Activated T-cell treated with anti-CD3 and anti-CD28 coated beads, Interleukin-2, amount 50 U/mL, for 4 hours (primary cell): ENCODE data around the gene S100A1. TPM values are rescaled to one million over a fixed set of nuclear protein-coding genes. Genes with fewer than 3 reads are reported as not detected.
"Not testable (repeated sequence)": the region's sequence is repeated elsewhere in the genome, so short reads cannot be mapped to it uniquely, and the experiment has no call there.

Source experiments
- ATAC-seq, 2 donors: fragments of 200-7000 bp; cut with Tn5 transposase; one replicate each; pipeline ENCODE4 v1.10.0; 2021
- DNase-seq: peaks from one replicate; pipeline ENCODE4 v3.0.0-alpha.2; 2020
- H3K27me3 Mint-ChIP-seq: one replicate; pipeline ENCODE4 v1.8.0; 2021; ENCODE audit warnings: low read depth, mixed read lengths
- H3K36me3 Mint-ChIP-seq: one replicate; pipeline ENCODE4 v1.8.0; 2022; ENCODE audit warnings: mixed read lengths; ENCODE audit not compliant: insufficient read depth
- H3K4me1 Mint-ChIP-seq: one replicate; pipeline ENCODE4 v1.8.0; 2021; ENCODE audit warnings: low read depth, mixed read lengths
- H3K4me3 Mint-ChIP-seq: one replicate; pipeline ENCODE4 v1.8.0; 2021; ENCODE audit warnings: mild to moderate bottlenecking, moderate library complexity, mixed read lengths
- H3K9me3 Mint-ChIP-seq: one replicate; pipeline ENCODE4 v1.8.0; 2021; ENCODE audit warnings: mixed read lengths
- total RNA-seq, 3 donors: library from RNA; stranded (reverse); gene quantifications; one replicate each; pipeline ENCODE4 v1.2.1, GENCODE V29; 2021

S100A1 gene
- total RNA-seq, 3 donors from 2014 or later = not detected

DNA sequence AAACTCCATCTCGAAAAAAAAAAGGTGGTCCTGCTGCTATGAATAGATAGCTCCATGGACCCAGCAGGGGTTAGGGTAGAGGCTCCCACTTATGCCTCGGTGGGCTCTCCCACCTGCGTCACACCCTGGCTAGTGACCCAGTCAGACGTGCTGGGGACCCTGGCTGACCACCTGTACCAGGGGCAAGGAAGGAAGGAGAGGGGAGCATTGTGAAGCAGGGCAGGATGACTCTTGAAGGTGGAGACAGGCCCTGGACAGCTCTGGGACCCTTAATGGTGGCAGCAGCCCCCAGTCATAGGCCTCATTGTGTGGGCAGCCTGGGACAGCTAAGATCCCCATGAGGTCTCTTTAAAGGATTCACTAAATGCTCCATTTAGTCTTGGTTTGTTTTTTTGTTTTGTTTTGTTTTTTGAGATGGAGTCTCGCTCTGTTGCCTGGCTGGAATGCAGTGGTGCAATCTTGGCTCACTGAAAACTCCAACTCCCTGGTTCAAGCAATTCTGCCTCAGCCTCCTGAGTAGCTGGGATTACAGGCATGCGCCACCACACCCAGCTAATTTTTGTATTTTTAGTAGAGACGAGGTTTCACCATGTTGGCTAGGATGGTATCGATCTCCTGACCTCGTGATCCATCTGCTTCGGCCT, 19.9 kb downstream of the S100A1 start:
- Mint-ChIP-seq H3K4me1 (peaks cover 58% of the 10 kb centered on the region), H3K27me3 (no peaks in the 10 kb centered on the region), H3K36me3 (peaks cover 38% of the 10 kb centered on the region), H3K9me3 (no peaks in the 10 kb centered on the region), H3K4me3 (no peak overlapping the region)
- no peak for DNase-seq
- ATAC-seq = no peak

DNA sequence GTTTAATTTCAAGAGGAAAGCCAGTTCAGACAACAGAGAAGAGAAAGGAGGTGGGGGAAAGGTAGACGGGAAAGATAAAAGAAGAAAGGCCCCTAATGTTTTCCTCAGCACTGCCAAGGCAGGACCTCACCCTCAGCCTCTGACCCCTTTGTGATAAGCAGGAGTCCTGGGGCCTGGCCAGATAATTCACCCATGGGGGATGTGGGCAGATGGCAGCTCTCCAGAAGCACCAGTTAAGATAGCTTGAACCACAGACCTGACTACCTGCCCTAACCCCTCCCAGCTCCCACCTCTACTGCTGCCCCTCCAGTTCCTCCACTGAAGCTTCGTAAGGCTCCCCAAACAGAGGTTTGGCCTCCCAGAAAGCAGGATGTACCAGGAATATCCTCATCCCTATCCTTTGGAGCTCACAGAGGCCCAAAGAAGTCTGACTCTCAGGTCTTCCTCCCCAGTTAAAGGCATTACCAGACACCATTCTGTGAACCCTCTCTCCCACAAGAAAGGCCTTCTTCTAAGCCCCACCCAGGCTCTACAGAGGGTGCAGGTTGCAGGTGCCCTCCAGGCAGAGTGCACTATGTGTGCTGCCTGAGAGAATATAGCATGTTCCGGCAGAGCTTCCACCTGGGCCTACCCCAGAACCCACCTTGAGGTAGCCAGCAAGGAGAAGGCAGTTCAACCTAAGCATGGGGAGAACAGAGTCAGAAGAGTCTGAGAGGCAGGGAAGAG, 21.1 kb downstream of the S100A1 start:
- DNase-seq (no peak), ATAC-seq (peak; percentile 42 to 51)
- Mint-ChIP-seq H3K4me1 (peaks cover 47% of the 10 kb centered on the region), H3K27me3 (no peaks in the 10 kb centered on the region), H3K9me3 (no peaks in the 10 kb centered on the region), H3K4me3 (no peak overlapping the region), H3K36me3 (peaks cover 27% of the 10 kb centered on the region)

DNA sequence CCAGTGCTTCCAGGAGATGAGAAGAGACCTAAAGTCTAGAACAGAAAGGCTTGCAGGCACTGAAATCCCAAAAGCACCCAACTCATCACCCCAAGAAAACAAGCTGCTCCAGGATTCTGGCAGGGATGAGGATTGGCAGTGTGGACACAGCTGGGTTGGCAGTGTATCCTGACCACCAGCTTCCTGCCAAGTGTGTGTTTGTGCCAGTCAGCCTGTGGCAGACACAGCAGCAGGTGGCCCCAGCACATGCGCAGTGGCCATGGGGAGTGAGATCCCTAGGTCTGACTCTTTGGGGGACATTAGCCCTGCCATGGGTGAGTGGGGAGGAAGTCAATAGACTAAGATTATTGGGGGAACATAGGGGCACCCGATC, 21.6 kb downstream of the S100A1 start:
- H3K4me3 Mint-ChIP-seq = no peak overlapping the region
- H3K4me1 Mint-ChIP-seq = peaks cover 43% of the 10 kb centered on the region
- no peaks in the 10 kb centered on the region for H3K27me3 Mint-ChIP-seq
- peaks cover 23% of the 10 kb centered on the region for H3K36me3 Mint-ChIP-seq
- peak; percentile 40 to 42 for ATAC-seq
- H3K9me3 Mint-ChIP-seq = no peaks in the 10 kb centered on the region
- DNase-seq = no peak

DNA sequence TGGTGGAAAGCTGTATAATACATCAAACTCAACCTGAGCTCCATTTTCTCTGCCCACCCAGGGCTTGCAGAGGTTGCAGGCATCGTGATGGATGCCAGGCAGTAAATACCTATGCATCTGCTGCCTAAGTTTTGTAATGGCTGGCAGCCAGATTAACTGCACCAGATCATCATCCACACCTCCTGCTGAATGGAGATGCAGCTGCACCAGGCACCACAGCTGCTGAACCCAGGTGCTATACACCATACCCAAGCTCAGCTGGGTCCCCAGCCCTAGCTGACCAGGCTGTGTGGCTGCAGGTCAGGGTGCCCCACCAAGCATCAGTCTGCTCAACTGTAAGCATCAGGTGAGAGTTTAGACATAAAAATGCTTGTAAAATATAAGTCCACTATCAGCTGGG, 23.5 kb downstream of the S100A1 start:
- Mint-ChIP-seq H3K36me3 (peaks cover 6% of the 10 kb centered on the region), H3K4me3 (no peak overlapping the region), H3K27me3 (no peaks in the 10 kb centered on the region), H3K4me1 (peaks cover 25% of the 10 kb centered on the region), H3K9me3 (no peaks in the 10 kb centered on the region)
- no peak for DNase-seq
- ATAC-seq = no peak

DNA sequence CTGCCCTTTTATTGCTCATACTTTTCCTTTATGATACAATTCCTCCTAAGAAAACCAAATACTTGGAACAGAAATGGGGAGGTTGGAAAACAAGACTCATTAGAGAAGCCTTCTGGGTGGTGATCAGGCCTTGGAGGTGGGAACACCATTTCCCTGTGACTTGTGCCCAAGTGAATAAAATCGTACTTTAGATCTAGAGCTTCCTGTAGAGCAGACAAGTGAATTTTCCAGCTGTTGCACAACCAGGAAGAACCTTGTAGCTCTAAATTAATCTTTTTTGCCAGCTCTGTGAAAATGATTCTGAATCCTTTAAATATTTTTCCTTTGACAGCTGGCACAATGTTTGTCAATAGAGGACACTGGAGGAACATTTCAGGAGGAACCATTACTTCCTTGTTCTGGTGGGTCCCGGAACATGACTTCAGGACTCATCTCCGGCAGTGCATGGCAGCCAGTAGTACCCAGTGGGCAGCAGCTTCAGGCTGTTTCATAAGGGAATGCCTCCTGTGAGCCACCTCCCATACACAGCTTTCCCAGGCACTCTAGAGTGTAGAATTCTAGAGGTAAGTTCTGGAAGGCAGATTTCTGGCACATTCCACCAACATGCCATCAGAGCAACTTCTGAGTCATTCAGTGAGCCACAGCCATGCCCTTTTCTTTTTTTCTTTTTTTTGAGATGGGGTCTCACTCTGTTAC, 24.7 kb downstream of the S100A1 start:
- Mint-ChIP-seq H3K9me3 (no peaks in the 10 kb centered on the region), H3K36me3 (no peaks in the 10 kb centered on the region), H3K4me1 (peaks cover 18% of the 10 kb centered on the region), H3K27me3 (no peaks in the 10 kb centered on the region), H3K4me3 (no peak overlapping the region)
- no peak for DNase-seq
- ATAC-seq = no peak

DNA sequence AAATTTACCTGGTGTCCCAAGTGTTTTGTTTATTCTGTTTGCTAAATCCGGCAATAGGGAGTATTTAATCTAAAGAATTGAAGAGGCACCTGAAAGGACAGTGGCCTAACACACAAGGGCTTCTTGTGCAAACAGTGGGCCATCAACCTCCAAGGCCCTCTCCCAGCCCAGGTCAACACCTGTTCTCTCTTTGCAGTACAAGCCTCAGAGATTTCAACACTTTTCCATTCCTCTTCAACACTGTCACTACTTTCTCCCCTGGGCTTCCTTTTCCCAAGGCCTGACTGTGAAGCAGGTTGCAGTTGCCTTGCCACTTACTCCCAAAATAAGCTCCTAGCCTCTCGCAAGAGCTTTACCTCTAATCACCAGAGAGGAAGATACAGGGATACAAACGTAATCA, 27.1 kb downstream of the S100A1 start:
- no peak for DNase-seq
- Mint-ChIP-seq H3K27me3 (no peaks in the 10 kb centered on the region), H3K4me1 (peaks cover 11% of the 10 kb centered on the region), H3K36me3 (no peaks in the 10 kb centered on the region), H3K4me3 (no peak overlapping the region), H3K9me3 (no peaks in the 10 kb centered on the region)
- no peak for ATAC-seq

DNA sequence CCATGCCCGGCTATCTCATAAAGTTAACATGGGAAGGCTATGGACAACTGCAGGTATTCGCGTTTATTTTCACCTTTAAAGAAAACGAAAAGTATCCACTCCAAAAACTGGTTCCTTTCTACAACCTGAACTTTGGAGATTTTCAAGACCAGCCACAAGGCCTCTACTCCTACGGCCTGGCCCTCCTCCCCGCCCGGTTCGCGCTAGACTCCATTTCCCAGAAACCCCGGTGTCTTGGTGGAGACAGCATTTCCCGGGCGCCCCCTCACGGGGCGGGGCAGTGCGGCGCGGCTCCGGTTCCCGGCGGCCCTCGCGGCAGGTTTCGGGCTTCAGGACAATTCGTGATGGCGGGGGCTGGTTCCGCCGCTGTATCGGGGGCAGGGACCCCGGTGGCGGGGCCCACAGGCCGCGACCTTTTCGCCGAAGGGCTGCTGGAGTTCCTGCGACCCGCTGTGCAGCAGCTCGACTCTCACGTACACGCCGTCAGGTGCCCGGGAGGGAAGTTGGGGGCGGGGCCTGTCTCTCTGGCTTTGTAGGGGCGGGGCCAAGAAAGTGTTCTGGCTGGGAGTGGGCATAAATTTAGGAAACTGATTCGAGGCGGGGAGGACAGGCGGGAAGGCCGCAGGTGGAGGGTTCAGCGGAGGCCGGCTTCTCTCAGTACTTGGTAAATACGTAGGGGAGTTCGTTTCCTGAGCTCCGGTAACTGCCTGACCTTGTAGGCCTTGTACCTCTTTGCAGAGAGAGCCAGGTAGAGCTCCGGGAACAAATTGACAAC, 30.4 kb downstream of the S100A1 start, which contains the start of gene SNAPIN:
Gene SNAPIN (plus strand): TSS at position 304 of the 775 bp plus-strand sequence. CDS start 41 bp downstream, at position 345.
- Mint-ChIP-seq H3K4me3 (peak within 1 kb of the TSS; percentile 91), H3K4me1 (peaks cover 11% of the 10 kb centered on the region), H3K27me3 (no peaks in the 10 kb centered on the region), H3K9me3 (no peaks in the 10 kb centered on the region), H3K36me3 (peaks cover 17% of the 10 kb centered on the region)
- ATAC-seq = peak; percentile 97
- DNase-seq = peak; percentile 84

DNA sequence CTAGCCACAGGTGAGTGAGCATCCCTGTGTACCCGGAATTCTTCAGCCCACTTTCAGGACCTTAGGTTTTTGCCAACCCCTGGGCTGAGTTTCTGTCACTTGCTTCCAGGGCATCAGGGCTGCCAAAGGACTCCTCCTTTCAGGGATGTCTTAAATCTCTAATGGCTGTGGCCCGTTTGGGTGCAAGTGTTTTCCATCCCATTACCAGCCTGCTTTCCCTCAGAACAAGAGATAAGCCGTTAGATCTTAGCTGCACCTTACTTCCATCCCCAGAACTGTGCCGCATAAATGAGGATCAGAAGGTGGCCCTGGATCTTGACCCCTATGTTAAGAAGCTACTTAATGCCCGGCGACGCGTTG, 30.9 kb downstream of the S100A1 start:
- Mint-ChIP-seq H3K4me3 (peak overlapping the region; percentile 91), H3K36me3 (peaks cover 19% of the 10 kb centered on the region), H3K9me3 (no peaks in the 10 kb centered on the region), H3K4me1 (peaks cover 11% of the 10 kb centered on the region), H3K27me3 (no peaks in the 10 kb centered on the region)
- no peak for ATAC-seq
- no peak for DNase-seq

DNA sequence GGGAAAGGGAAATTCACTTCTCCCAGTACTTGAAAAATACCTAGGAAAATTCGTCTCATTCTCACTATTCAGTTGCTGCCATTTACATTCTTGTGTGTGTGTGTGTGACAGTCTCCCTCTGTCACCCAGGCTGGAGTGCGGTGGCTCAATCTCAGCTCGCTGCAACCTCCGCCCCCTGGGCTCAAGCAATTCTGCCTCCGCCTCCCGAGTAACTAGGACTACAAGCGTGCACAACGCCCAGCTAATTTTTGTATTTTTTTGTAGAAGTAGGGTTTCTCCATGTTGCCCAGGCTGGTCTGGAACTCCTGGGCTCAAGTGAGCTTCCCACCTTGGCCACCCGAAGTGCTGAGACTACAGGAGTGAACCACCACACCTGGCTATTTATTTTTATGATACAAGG, 31.4 kb downstream of the S100A1 start:
- ATAC-seq = no peak
- peaks cover 11% of the 10 kb centered on the region for H3K4me1 Mint-ChIP-seq
- H3K9me3 Mint-ChIP-seq = no peaks in the 10 kb centered on the region
- no peaks in the 10 kb centered on the region for H3K27me3 Mint-ChIP-seq
- peak overlapping the region; percentile 91 for H3K4me3 Mint-ChIP-seq
- H3K36me3 Mint-ChIP-seq = peaks cover 22% of the 10 kb centered on the region
- no peak for DNase-seq

DNA sequence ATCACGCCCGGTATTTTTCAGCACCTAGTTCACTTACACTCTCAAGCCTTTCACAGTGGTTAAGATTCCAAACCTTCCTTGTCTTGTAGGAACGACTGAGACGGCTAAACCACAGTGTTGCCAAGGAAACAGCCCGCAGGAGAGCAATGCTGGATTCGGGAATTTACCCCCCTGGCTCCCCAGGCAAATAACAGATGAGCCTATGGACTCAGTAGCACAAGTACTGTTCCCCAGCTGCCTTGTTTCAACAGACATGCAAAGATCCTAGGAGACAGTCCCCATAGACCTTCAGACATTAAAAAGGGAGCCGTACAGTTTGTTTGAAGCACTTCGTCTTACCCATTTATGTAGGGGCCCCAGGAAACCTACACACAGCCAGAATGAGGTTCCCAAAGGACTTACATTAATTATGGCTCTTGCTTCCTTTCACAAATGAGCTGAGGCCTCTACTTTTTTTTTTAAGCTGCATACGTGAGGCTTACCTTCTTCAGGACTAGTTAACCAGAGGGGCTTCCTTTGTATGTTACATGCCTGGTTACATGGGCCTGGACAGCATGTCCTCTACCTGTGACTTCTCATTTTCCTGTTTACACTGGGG, 33.0 kb downstream of the S100A1 start:
- Mint-ChIP-seq H3K4me3 (no peak overlapping the region), H3K27me3 (no peaks in the 10 kb centered on the region), H3K36me3 (peaks cover 33% of the 10 kb centered on the region), H3K4me1 (peaks cover 13% of the 10 kb centered on the region), H3K9me3 (no peaks in the 10 kb centered on the region)
- DNase-seq (no peak), ATAC-seq (no peak)

DNA sequence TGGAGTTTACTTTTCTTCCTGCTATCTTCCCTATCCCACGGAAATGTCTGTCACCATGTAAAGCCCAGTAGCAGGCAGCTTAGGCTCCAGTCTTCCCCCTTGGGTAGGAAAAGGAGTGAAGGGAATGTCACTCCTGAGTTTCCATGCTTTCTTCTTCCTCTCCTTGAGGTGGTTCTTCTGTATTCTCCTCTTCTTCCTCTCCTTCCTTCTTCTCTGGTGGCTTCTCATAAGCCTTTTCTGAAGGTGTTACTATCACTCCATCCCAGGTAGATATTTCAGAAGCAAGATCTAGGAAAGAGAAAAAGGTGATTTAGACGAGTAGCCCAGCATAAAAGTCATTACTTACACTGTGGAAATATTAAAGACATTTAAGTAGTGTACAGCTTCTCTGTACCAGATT, 34.0 kb downstream of the S100A1 start:
- Mint-ChIP-seq H3K27me3 (no peaks in the 10 kb centered on the region), H3K4me1 (peaks cover 13% of the 10 kb centered on the region), H3K9me3 (no peaks in the 10 kb centered on the region), H3K36me3 (peaks cover 39% of the 10 kb centered on the region), H3K4me3 (no peak overlapping the region)
- DNase-seq = no peak
- ATAC-seq = no peak

DNA sequence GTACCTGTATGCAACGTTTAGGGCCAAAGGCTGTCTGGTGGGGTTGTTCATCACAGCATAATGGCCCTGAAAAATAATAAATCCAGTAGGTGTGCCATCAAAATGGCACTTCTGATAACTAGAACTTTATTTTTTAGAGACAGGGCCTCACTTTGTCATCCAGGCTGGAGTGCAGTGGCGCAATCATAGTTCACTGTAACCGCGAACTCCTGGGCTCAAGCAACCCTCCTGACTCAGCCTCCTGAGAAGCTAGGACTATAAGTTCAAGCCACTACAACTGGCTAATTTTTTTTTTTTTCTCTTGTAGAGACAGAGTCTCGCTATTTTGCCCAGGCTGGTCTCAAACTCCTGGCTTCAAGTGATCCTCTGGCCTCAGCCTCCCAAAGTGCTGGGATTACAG, 35.0 kb downstream of the S100A1 start:
- Mint-ChIP-seq H3K27me3 (no peaks in the 10 kb centered on the region), H3K9me3 (no peaks in the 10 kb centered on the region), H3K4me1 (peaks cover 19% of the 10 kb centered on the region), H3K4me3 (no peak overlapping the region), H3K36me3 (peaks cover 47% of the 10 kb centered on the region)
- ATAC-seq (no peak), DNase-seq (no peak)

DNA sequence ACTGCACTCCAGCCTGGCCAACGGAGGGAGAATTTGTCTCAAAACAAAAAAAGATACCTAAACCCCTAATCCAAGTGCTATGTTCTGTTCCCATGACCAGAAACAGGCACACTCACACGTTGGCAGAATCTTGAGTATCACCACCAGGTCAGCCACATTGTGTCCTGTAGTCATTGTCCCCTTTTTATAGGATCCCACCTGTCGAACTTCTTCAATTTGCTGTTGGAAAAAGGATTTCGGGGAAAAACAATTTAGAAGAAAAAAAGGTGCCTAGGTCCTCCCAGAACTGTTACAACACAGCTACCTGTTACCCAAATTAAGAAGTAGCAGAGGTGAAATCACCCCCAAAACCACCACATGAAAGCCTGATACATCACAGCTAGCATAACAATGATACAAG, 39.2 kb downstream of the S100A1 start:
- H3K9me3 Mint-ChIP-seq = no peaks in the 10 kb centered on the region
- ATAC-seq = no peak
- peaks cover 50% of the 10 kb centered on the region for H3K36me3 Mint-ChIP-seq
- DNase-seq = no peak
- peak overlapping the region; percentile 53 for H3K4me3 Mint-ChIP-seq
- H3K27me3 Mint-ChIP-seq = no peaks in the 10 kb centered on the region
- peaks cover 25% of the 10 kb centered on the region for H3K4me1 Mint-ChIP-seq

DNA sequence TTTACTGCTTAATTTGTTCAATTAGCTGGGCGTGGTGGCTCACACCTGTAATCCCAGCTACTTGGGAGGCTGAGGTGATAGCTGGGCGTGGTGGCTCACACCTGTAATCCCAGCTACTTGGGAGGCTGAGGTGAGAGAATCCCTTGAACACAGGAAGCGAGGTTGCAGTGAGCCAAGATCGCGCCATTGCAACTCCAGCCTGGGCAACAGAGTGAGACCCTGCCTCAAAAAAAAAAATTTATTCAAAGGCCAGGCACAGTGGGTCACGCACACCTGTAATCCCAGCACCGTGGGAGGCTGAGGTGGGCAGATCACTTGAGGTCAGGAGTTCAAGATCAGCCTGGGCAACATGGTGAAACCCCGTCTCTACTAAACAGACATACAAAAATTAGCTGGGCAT, 40.4 kb downstream of the S100A1 start:
- H3K4me3 Mint-ChIP-seq, DNase-seq, ATAC-seq, H3K27me3 Mint-ChIP-seq, H3K9me3 Mint-ChIP-seq: not testable (repeated sequence)
- peaks cover 25% of the 10 kb centered on the region for H3K4me1 Mint-ChIP-seq
- peaks cover 45% of the 10 kb centered on the region for H3K36me3 Mint-ChIP-seq
